Cerebellar nuclear complex (tissue), 1 donor: ENCODE results near the gene CRYBG2.
A peak's percentile ranks its signal among the peaks of the same experiment; 100 is the strongest.
"Not testable (repeated sequence)": the region's sequence is repeated elsewhere in the genome, so short reads cannot be mapped to it uniquely, and the experiment has no call there.

Experiments
- DNase-seq, 2 experiments: peaks; one replicate each; lab custom pipeline; 2025; lab: John Stamatoyannopoulos, UW

The CRYBG2 gene

DNA sequence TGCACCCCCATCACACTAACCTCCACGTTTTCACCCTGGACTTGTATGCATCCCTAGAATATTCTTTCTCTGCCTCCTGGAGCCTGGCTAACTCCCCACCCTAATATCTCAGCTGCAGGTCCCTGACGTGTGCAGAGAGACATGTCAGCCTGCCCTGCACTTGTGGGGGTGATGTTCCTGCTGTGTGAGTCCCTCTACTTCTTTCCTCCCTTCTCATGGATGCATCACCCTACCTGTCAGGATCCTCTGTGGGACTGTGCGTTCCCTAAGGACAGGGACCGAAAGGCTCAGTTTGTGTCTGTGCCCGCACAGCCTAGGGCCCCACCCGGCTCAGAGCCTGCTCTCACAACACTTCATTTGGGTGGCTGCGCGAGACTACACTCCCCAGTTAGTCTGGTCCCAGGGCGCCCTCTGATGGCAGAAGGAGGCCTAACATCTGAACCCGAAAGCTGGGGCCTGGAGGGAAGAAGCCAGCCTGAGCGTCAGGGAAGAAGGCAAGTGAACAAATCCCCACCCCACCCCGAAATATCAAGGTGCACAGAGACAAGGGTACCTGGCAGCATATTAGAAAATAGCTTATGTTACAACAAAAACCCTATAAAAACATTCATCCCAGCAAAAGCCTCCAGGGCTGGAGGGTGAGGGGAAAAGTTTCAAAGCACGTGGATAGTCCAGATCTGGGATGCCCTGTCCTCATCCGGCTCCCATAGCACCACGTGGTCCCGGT is 32.5 kb downstream of the CRYBG2 start:
- DNase-seq = peak in 1 of 2 experiments; percentile 57

DNA sequence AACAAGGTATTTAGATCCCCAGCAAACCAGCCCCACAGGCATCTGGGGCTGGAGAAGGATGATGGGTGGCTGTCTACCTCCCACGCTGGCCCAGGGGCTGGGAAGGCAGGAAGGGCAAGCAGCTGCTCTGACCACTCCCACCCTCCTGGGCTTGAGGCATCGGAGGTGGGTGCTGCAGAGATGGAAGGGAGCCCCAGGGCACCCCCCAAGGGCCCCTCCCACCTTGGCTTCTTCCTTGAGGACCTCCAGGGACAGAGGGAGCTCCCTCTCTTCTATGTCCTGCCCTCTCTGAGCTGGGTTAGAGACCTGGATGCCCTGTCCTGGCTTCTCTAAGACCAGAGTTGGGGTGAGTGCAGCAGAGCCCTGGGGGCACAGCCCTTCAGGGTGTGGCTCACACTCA is 33.0 kb downstream of the CRYBG2 start:
- no peak for DNase-seq

DNA sequence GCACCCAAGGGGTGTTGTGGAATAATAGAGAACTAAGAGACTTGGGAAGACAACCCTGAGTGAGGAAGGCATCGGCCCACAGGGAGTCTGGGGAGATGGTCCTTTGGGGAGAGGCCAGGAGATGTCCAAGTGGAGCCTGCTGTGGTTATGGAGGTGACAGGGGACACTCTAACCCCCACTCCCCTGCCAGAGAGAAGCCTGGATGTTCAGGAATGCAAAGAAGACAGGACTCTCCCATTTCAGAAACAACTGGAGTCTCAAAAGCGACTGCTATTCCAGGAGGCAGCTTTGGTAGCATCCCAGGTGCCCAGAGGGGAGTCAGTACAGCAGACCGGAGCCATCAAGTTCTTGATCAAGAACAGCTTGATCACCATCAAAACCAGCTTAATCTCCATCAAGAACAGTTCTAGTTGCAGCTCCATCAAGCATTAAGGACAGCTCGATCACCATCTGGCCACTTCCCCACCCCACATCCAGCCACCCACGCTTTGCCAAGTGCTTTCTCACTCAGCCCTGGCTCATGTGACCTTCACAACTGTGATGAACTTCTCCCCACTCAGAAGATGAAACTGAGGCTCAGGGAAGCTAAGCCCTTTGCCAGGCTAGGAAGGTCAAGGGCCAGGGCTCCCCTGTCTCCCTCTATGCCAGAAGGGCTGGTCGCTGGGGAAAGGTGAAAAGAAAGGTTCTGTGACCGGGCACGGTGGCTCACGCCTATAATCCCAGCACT is 35.4 kb downstream of the CRYBG2 start:
- no peak for DNase-seq

DNA sequence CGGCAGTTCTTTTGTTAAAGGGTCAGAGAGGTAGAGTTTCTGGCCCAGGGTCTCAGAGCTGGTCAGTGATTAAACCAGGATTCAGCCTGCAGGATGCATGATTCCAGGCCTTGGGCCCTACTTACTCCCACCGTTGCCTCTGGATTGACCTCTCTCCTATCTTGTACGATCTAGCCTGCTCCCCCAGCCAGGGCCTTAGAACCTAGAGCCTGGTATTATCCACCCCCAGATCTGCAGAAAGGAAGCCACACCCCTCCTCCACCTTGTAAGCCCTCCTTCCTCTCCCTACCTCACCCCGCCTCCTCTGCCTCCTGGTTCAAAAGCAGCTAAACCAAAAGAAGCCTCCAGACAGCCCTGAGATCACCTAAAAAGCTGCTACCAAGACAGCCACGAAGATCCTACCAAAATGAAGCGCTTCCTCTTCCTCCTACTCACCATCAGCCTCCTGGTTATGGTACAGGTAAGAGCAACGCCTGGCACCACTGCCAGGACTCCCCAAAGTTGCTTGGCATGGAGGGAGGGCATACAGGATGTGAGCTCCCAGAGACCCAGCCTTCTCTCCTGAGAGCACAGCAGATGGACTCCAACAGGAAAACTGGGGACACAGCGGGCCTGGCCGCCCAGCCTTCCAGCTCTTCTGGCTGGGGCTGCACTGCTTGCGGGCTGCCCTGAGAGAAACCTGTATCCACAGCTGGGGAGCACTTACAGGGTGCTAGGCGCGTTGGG is 36.2 kb downstream of the CRYBG2 start, which contains the start of gene CD52:
TSS of gene CD52 (plus strand) at position 347 of the 726 bp plus-strand sequence. CDS start at position 407, 60 bp downstream.
- DNase-seq = no peak

DNA sequence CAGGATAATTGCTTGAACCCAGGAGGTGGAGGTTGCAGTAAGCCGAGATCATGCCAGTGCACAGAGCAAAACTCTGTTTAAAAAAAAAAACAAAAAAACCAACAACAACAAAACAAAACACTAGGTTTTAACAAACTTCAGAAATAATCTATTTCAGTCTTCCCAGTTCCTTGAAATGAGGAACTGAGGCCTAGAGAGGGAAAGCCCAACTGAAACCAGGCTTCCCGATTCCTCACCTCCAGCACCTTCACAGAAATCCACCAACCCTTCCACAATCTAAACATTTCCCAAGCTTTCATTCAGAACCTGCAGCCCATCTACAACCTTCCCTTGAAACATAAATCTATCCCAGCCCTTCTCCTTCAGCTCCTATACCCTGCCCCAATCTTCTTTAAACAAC is 36.8 kb downstream of the CRYBG2 start:
- no peak for DNase-seq

DNA sequence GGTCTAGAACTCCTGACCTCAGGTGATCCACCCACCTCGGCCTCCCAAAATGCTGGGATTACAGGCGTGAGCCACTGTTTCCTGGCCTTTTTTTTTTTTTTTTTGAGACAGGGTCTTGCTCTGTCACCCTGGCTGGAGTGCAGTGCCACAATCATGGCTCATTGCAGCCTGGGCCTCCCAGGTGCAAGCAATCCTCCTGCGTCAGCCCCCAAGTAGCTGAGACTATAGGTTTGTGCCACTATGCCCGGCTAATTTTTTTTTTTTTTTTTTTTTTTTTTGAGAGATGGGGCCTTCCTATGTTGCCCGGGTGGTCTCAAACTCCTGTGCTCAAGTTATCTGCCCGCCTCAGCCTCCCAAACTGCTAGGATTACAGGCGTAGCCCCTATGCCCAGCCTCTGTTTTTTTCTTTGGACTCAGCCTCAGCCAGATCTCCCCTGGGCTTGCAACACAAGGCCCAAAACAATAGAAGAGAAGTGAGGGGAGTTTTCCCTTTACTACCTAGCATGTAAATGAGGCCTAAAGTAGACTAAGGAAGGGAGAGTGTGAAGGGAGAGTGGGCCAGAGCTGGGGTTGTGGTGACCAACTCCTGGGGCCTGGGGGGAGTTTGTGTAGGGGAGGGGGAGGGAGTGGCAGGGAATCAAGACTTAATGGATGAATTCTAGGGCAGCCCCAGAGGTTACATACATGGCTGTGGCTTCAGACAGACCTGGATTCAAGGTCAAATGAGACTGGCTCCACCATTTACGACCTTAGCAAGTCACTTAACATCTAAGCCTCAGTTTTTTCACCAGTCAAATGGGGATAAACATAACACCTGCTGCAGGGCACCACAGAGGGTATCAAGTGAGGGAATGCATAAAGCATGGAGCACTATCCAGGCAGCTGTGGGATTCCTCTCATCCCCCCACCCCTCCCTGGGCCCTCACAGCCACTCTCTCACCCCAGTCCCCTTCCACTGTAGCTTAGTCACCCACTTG is 37.8 kb downstream of the CRYBG2 start:
- no peak for DNase-seq

DNA sequence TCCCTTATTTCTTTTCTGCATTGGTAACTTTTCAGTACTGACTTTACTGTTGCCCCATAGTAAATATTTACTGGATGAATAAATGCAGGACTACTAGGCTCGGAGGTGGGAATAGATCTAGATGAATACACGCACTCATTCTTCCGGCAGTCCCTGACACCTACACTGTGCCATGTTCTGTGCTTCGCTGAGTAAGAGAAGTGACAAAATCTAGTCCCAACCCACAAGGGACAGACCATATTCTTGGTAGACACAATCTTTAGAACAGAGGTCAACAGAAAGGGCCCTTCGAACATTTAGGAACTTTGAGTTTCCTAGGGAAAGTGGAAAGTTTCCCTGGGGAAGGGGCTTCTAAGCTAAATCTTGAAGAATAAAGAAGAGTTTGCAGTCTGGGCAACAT is 39.4 kb downstream of the CRYBG2 start:
- no peak for DNase-seq

DNA sequence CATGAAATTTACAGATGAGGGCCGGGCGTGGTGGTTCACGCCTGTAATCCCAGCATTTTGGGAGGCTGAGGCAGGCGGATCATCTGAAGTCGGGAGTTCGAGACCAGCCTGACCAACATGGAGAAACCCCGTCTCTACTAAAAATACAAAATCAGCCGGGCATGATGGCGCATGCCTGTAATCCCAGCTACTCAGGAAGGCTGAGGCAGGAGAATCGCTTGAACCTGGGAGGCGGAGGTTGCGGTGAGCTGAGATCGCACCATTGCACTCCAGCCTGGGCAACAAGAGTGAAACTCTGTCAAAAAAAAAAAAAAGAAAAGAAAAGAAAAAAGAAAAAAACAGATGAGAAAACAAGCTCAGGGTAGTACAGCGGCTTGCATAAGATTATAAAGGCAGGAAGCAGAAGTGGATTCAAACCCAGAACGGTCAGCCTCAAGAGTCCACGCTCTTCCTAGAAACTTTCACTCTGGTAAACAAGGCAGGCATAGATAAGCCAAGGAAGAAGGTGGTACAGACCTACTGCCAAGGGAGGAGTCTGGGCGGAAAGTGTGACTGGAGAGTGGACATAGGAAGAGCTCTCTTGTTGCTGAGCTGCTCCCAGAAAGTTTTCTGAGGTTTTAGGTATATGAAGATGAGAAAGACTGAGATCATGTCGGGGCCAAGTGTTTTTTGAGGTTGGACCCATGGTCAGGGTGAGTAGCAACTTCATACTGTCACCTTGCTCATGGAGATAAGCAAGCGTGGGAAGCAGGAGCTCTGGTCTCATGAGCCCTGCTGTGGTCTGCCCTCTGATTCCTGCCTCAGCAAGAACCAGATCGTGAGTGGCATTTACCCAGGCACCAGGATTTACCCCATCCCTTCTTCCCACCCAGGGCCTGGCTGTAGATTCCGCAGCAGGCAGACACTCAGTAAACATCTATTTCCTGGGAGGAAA is 45.7 kb downstream of the CRYBG2 start:
- DNase-seq = not testable (repeated sequence)

DNA sequence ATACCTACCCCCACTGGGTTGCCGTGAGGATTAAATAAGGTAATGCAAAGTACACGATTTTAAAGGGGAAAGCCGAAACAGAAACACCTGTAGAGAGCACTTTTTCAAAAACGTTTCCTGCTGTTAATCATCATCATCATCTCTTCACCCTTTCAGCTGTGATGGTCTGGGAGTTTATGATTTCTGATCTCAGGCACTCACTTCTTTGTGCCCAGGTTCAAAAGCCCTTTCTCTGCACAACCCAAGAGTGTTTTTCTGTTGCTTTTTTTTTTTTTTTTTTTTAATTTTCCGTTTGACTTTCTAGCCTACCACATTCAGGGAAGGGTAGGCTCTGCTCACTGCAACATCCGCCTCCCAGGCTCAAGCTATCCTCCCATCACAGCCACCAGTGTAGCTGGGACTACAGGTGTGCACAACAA is 46.6 kb downstream of the CRYBG2 start:
- DNase-seq = no peak

DNA sequence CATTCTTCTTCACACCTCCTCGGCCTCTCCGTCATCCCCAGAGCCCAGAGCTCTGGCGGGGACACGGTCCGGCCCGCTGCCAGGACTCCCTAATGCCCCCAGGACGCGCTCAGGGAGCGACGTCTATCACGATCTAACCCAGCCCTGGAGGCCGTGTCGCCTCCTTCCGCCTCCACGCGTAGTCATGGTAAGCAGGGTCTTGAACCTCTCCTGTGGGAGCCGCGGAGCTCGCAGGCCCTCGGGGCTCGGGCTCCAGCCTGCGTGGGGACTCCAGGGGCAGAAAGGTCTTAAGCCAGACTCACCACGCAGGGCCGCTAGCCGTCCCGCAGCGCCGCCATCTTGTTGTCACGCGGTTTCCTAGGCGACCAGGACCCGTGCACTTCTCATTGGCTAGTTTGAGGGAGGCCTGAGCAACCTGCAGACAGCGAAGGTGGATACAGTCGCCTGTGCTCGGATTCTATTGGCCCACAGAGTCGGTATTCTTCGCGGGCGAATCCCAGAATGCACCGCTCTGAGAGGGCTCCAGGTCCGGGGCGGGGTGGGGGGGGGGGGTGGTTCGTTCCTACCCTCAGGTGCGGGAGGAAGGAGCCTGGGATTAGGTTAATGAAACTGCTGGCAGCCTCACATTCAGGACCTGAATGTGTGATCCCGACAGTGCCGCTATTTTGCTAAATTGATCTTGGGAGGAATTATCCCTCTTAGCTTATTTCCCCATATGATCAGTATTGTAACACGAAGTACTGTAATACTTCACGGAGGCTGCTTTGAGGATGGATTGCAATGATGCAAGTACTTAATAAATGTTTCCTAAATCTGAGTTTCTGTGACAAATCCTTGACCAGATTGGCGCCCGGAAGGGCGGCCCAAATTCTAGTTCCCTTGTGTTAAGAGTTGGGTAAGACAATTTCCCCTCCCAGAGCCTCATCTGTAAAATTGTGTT is 47.4 kb downstream of the CRYBG2 start, which contains the start of gene UBXN11:
TSS of gene UBXN11 (minus strand) at position 347 of the 940 bp plus-strand sequence. CDS start 3,753 bp downstream, outside the sequence.
- peak; percentile 57 to 93 for DNase-seq

DNA sequence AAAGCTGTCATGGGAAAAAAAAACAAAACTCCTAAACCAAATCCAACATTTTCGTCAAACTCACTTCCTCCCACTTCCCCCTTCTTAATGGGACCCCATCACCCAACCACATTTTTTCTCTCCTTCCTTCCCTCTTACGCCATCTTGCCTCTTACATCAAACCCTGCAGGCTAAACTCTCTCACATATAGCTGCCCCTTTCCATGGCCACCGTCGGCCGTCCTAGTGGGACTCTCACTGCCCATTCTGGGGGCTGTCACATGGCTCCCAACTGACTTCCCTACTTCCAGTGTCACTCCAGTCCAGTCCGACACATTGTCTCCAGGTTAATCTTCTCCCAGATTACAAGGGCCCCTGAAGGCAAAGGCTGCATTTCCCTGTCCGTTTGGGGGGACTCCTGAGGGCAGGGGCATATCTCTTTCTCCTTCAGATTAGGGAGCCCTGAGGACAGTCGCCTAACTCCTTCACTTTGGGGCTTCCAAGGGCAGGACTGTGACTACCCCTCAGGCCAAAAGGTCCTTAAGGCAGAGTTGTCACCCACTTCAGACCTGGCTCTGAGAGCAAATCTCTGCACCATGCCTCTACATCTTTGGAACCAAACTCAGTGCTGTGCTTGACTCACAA is 48.2 kb downstream of the CRYBG2 start:
- no peak for DNase-seq

DNA sequence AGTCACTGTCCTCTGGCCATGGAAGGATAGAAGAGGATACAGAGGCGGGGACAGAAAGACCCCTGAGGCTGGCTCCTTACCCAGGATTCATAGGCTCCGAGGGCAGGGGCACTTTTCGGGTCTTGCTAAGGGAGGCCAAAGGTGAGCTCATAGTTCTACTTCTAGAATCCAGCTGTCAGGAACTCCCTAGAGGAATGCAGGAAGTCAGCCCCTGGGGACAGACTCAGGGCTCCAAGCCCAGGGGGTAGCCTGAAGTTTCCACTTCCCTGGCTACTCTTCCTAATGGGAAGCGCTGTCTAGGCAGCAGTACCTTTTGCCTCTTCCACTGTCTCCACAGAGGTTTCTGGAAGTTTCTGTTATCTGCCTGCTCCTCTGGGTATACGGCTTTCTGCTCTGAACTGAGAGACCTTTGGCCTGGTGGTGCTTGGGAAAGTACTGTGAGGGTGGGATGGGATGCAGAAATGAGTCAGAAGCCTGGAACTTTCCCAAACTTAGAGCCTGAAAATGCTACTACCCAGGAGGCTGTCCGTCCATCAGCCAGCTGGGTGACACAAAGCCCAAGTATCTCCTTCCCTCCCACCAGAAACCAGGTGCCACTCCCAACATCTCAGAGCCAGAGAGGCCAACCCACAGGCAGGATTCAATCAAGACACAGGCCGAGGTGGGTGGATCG is 51.1 kb downstream of the CRYBG2 start:
- no peak for DNase-seq

DNA sequence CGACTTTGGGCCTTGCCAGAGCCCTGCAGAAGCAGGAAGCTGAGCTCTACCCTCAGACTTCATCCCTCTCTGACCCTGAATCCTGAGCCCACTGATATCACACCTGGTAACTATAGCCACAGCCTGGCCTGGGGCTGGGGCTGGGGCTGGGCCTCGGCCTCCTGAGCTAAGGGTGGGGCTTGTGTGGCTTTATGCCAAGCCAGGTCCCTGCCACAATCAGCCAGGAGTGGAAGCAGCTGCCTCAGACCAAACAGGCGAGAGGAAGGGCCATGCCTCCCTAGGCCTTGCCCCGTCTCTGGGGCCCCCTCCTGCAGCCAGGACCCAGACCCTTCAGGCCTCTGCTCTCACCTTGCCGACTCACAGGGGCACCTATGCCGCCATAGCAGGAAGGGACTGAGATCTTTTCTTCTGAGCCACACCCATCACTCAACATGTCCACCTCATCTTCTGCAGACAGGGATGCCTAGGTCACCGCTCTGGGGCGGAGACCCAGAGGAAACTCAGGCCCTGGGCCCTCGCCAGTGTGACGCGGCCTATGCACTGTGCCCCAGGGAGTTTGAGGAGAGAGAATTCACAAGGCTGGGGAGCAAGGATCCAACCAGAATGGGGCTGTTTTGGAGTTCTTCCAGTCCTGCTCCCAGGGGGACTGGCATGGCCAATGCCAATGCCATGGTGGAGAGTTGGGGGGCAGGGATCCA is 53.2 kb downstream of the CRYBG2 start:
- no peak for DNase-seq

DNA sequence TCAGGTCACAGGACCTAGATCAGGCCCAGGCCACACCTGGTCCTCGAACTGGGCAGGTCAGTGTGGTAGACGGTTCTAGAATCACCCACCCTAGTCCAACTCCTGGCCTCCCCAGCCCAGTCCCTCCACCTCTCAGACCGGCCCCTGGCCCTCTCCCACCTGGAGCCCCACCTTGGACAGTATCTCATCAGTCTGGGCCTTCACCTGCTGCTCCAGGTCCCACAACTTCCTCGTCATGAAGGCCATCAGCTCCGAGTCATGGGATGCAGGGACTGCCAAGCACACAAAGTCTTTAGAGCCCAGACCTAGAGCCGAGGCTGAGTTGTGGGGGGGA is 56.2 kb downstream of the CRYBG2 start:
- DNase-seq = no peak

DNA sequence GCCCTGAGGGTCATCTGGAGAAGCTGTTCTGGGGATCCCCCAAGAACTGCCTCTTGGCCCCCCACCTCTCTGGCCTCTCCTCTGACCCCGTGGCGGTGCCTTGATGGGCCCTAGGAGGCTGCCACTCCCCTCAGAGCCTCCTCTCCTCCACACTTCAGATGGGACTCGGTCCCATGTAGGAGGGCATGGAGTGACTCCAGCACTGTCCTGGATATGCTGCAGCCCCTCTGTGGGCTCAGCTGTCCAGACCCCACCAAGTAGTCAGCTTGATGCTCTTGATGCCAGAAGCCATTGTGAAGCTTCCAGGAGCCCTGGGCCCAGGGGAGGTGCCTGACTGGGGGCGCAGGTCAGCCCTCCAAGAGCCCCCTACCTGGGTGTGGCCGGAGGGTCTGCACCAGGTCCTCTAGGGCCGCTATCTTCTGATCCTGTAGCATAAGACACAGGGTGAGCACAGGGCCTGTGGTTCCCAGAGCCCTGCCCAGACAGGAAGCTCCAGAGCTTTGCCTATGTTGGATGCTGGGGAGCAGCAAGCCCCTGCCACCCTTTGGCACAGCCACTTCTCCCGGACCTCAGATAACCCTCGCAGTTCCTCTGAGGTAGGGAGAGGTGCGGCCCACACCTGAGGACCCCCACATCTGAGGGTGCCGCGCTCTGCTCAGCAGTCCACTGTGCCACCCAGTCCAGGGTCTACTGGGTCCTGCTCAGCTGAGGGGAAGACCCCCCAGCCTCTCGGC is 56.7 kb downstream of the CRYBG2 start:
- DNase-seq = no peak

DNA sequence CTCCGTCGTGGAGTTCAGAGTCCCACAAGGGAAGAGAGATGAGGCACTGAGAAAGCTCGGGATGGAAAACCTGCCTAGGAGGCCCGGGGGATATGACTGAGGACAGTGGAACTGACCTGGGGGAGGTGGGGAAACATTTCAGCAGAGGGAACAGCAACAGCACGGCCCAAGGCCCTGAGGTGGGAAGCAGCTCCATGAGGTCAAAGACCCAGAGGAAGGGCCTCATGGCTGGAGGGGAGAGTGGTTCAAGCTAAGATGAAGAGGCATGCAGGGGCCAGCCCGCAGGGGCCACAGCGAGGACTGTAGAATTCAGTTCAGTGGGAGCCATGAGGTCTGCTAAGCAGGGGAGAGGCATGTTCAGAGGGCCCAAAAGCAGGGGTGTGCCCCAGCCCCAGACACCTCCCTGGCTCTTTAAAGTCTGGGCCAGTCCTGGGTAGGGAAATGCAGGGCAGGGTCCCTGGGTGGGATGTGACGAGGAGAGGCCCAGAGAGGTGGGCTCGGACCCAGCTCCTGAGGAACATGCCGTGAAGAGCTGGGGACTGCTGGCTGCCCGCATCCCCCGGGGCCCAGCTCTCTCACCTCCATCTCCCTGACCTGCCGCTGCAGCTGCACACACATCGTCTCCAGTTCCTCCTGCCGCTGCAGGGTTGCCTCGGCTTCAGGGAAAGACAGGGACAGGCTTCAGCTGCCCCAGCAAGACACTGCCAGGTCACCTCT is 57.4 kb downstream of the CRYBG2 start:
- DNase-seq = no peak
